ENCODE results near the gene COL4A2. TPM values are rescaled to one million over a fixed set of nuclear protein-coding genes. Genes with fewer than 3 reads are reported as not detected.
A peak's percentile ranks its signal among the peaks of the same experiment; 100 is the strongest.

The COL4A2 gene
- total RNA-seq, 1 donor from 2014 or later, result 159 TPM

GRCh38 chr13:110339975-110340550 lies 33.0 kb downstream of the COL4A2 start:
- Mint-ChIP-seq H3K9me3 (peaks cover 2% of the 10 kb centered on the region), H3K4me1 (peaks cover 60% of the 10 kb centered on the region), H3K27me3 (ENCODE audit: low read depth) (no peaks in the 10 kb centered on the region), H3K27ac (ENCODE audit: unreplicated experiment) (peak overlapping the region; percentile 21), H3K4me3 (no peak overlapping the region), H3K36me3 (ENCODE audit: low read depth) (peaks cover 6% of the 10 kb centered on the region)
- no peak for TF ChIP-seq CTCF (conservative IDR thresholded peaks at IDR 0.05)
- no peak for DNase-seq (ENCODE audit: low read depth, low spot score)

GRCh38 chr13:110340812-110341444 lies 33.8 kb downstream of the COL4A2 start:
- peaks cover 58% of the 10 kb centered on the region for H3K4me1 Mint-ChIP-seq

GRCh38 chr13:110341445-110342244 lies 34.6 kb downstream of the COL4A2 start:
- H3K9me3 Mint-ChIP-seq, result peaks cover 2% of the 10 kb centered on the region
- no peaks in the 10 kb centered on the region for H3K27me3 Mint-ChIP-seq (ENCODE audit: low read depth)
- H3K36me3 Mint-ChIP-seq (ENCODE audit: low read depth), result peaks cover 2% of the 10 kb centered on the region
- DNase-seq (ENCODE audit: low read depth, low spot score), result no peak
- no peak overlapping the region for H3K4me3 Mint-ChIP-seq
- no peak for TF ChIP-seq CTCF (conservative IDR thresholded peaks at IDR 0.05)
- H3K4me1 Mint-ChIP-seq, result peaks cover 51% of the 10 kb centered on the region
- H3K27ac Mint-ChIP-seq (ENCODE audit: unreplicated experiment), result peak overlapping the region; percentile 28

More at GRCh38 chr13:110340812-110341444, 33.8 kb downstream of the COL4A2 start:
- Mint-ChIP-seq H3K4me3 (no peak overlapping the region), H3K9me3 (peaks cover 2% of the 10 kb centered on the region), H3K27me3 (ENCODE audit: low read depth) (no peaks in the 10 kb centered on the region), H3K36me3 (ENCODE audit: low read depth) (peaks cover 2% of the 10 kb centered on the region), H3K27ac (ENCODE audit: unreplicated experiment) (peak overlapping the region; percentile 28)
- no peak for DNase-seq (ENCODE audit: low read depth, low spot score)
- TF ChIP-seq CTCF (conservative IDR thresholded peaks at IDR 0.05), result no peak

- Mint-ChIP-seq H3K27me3 (ENCODE audit: low read depth) (no peaks in the 10 kb centered on the region), H3K27ac (ENCODE audit: unreplicated experiment) (no peak overlapping the region), H3K9me3 (peaks cover 2% of the 10 kb centered on the region), H3K4me1 (peaks cover 43% of the 10 kb centered on the region), H3K4me3 (no peak overlapping the region), H3K36me3 (ENCODE audit: low read depth) (peaks cover 2% of the 10 kb centered on the region)
- DNase-seq (ENCODE audit: low read depth, low spot score), result no peak
- TF ChIP-seq CTCF (conservative IDR thresholded peaks at IDR 0.05), result no peak
These were observed 35.4 kb downstream of the COL4A2 start for GRCh38 chr13:110342474-110342873.

- no peaks in the 10 kb centered on the region for H3K27me3 Mint-ChIP-seq (ENCODE audit: low read depth)
- no peak overlapping the region for H3K27ac Mint-ChIP-seq (ENCODE audit: unreplicated experiment)
- H3K4me3 Mint-ChIP-seq, result no peak overlapping the region
- TF ChIP-seq CTCF (conservative IDR thresholded peaks at IDR 0.05), result no peak
- H3K4me1 Mint-ChIP-seq, result peaks cover 40% of the 10 kb centered on the region
- no peak for DNase-seq (ENCODE audit: low read depth, low spot score)
- peaks cover 6% of the 10 kb centered on the region for H3K36me3 Mint-ChIP-seq (ENCODE audit: low read depth)
- H3K9me3 Mint-ChIP-seq, result peaks cover 2% of the 10 kb centered on the region
These were observed 36.3 kb downstream of the COL4A2 start for GRCh38 chr13:110343241-110343865.

Data from neural crest cell (in vitro differentiated cells).